Activated gamma-delta T cell treated with anti-CD3 and anti-CD28 coated beads, Interleukin-2, amount 50 U/mL, for 16 hours (primary cell): ENCODE data around the gene PCBP2.

Experiments
- DNase-seq: peaks from one replicate; pipeline ENCODE4 v3.0.0-alpha.2; 2020; ENCODE audit warnings: low read depth

PCBP2 gene

DNA sequence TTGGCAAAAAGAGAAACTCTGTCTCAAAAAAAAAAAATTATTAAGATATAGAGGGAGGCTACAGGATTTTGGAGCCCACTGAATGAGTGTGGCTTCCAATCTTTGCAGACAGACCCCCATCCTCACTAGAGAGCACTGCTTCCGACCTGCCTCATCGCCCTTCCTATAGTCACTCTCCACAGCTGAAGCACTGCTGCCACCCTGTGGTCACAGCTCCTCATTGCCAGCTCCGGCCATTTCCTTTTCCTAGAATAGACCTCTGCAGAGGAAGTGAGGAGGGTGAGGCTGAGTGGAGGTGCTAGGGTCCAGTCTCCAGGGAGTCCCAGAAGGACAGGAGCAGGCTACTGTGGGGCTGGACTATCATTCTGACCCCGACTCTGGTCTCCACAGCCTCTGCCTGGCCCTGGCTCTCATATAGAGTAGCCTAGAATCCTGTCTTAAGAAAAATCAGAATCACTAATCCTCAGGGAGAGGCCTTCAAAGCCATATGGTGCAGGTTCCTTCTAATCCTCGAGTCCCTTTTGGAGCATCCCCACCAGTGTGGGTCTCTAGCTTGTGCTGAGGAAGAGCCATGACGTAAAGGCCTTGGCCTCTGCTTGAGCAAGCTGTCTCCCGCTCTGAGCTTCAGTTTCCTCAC lies 56.8 kb downstream of the PCBP2 start:
- DNase-seq, result peak; percentile 74

DNA sequence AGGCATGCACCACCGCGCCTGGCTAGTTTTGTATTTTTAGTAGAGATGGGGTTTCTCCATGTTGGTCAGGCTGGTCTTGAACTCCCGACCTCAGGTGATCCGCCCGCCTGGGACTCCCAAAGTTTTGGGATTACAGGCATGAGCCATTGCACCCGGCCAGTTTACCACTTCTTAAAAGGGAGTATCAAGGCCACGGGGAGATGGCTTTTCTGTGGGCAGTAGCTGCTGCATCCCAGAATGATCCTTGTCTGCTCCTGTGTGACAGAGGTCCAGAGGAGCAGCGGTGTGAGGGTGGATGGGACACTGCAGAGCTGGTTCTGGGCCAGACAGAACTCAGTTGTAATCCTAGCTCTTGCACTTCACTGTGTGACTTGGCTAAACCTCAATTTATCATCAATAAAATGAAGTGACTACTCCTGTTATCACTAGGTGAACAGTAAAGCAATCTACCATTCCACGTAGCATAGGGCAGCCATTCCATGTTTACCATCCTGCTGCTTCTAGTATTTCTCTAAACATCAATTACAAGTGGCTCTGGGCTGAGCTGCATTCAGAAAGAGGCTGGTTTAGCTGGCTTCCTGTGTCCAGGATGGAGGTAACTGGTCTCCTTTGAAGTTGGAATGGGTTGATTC lies 58.4 kb downstream of the PCBP2 start:
- DNase-seq, result no peak

- DNase-seq, result no peak
Measured at GRCh38 chr12:53513712-53514410, 62.0 kb downstream of the PCBP2 start.

- no peak for DNase-seq
Measured at GRCh38 chr12:53514628-53515290, 62.9 kb downstream of the PCBP2 start.

- DNase-seq, result no peak
Measured at GRCh38 chr12:53515291-53515680, 63.4 kb downstream of the PCBP2 start.

- DNase-seq, result no peak
Measured at GRCh38 chr12:53516758-53517455, 65.0 kb downstream of the PCBP2 start.

DNA sequence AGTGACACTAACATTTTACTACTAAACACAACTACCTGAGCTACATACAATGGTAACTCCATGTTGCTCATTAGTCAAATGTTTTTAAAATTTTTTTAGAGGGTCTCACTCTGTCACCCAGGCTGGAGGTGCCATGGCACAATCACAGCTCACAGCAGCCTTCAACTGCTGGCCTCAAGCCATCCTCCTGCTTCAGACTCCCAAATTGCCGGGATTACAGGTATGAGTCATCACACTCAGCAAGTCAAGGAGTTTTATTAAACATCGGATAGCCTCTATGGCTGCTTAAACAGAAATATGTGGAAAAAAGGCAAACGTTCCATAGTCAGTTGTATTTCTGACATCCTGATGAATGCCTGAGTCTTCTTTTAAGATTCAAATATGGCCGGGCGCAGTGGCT lies 66.5 kb downstream of the PCBP2 start:
- DNase-seq, result no peak

GRCh38 chr12:53523131-53523530 lies 71.2 kb downstream of the PCBP2 start:
- no peak for DNase-seq

- DNase-seq, result no peak
Measured at GRCh38 chr12:53524476-53524875, 72.6 kb downstream of the PCBP2 start.

DNA sequence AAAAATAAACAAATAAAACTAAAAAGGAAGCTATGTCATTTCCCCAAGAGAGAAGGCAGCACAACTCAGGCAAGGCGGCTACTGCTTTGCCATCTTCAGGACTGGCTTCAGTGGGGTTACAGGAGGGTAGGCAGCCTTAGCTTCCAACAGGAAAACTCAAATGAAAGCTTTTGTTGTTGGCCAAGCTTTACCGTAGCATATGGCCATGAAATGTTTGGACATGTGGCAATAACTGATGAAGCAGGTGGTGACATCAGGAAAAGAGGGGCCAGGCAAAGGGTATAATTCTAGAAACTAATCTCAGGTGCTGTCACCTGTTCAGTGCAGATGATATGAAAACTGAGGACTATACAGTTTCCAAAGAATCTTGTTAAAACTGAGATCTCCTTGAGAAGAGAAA lies 78.2 kb downstream of the PCBP2 start:
- no peak for DNase-seq
